ENCODE results near the gene S100A14.

- TF ChIP-seq POLR2AphosphoS5 (IDR thresholded peaks at IDR 0.05; ENCODE audit: low read depth, low read length) (no peak), POLR2A (IDR thresholded peaks at IDR 0.05; ENCODE audit: borderline replicate concordance, extremely low read depth, insufficient read depth, insufficient read length) (no peak), REST (IDR thresholded peaks at IDR 0.05; ENCODE audit: low read depth) (no peak)
Measured at GRCh38 chr1:153586347-153586746, 29.8 kb downstream of the S100A14 start.

Measured in HCT116 (cell line).